IMR-90 (cell line): Measurements from ENCODE around the gene TAF3. TPM values are rescaled to one million over a fixed set of nuclear protein-coding genes. Genes with fewer than 3 reads are reported as not detected.
"Not testable (repeated sequence)": the region's sequence is repeated elsewhere in the genome, so short reads cannot be mapped to it uniquely, and the experiment has no call there.

ENCODE experiments used
- ATAC-seq: fragments of 200-7000 bp; cut with Tn5 transposase; 2 replicates; pipeline ENCODE4 v1.9.1; 2020; ENCODE audit warnings: low read depth, mild to moderate bottlenecking, moderate library complexity
- BruUV-seq: library from RNA; stranded (reverse); fragments of 400-500 nt; replicated peaks from 2 replicates; lab custom pipeline; 2021; lab: Mats Ljungman, UMichigan
- CTCF ChIA-PET: fragments of 300-600 bp; formaldehyde crosslinking; extraction: SDS; loops from one replicate; lab custom pipeline; 2021; ENCODE audit warnings: antibody characterized with exemption; lab: Yijun Ruan, JAX
- POLR2A ChIA-PET: fragments of 300-600 bp; sonication (Branson Sonifier 250); formaldehyde crosslinking; loops from one replicate; lab custom pipeline; 2022; ENCODE audit warnings: antibody characterized with exemption; ENCODE audit not compliant: unreplicated experiment; lab: Charles Lee
- DNase-seq: peaks from one replicate; pipeline ENCODE4 v3.0.0; 2013
- H2AFZ ChIP-seq: replicated peaks from 2 replicates; pipeline ENCODE3; 2013; ENCODE audit warnings: low read length, mild to moderate bottlenecking; ENCODE audit not compliant: poor library complexity
- H2AK5ac ChIP-seq: 2 replicates; pipeline ENCODE4 v1.6.1; 2013; ENCODE audit warnings: low read depth, low read length, inconsistent platforms
- H2AK9ac ChIP-seq: replicated peaks from 2 replicates; pipeline ENCODE3; 2013; ENCODE audit warnings: mild to moderate bottlenecking, low read depth, low read length, moderate library complexity; ENCODE audit not compliant: poor library complexity
- H2BK120ac ChIP-seq: 2 replicates; pipeline ENCODE4 v1.6.1; 2013; ENCODE audit warnings: low read depth, low read length, inconsistent platforms
- H2BK15ac ChIP-seq: 3 replicates; pipeline ENCODE4 v1.6.1; 2013; ENCODE audit warnings: low read depth, low read length, inconsistent platforms
- H2BK20ac ChIP-seq: 2 replicates; pipeline ENCODE4 v1.6.1; 2013; ENCODE audit warnings: low read depth, mild to moderate bottlenecking, inconsistent platforms, low read length, moderate library complexity
- H2BK5ac ChIP-seq: 2 replicates; pipeline ENCODE4 v1.6.1; 2013; ENCODE audit warnings: mild to moderate bottlenecking, low read depth, low read length, inconsistent platforms; ENCODE audit not compliant: poor library complexity, severe bottlenecking
- H3K14ac ChIP-seq: replicated peaks from 2 replicates; pipeline ENCODE4 v1.6.1; 2013; ENCODE audit warnings: low read depth, low read length, inconsistent platforms
- H3K18ac ChIP-seq: 2 replicates; pipeline ENCODE4 v1.6.1; 2013; ENCODE audit warnings: low read depth, low read length, control low read depth
- H3K23ac ChIP-seq: 2 replicates; pipeline ENCODE4 v1.6.1; 2013; ENCODE audit warnings: low read depth, low read length, inconsistent platforms
- H3K27ac ChIP-seq: 2 replicates; pipeline ENCODE4 v1.5.1; 2013; ENCODE audit warnings: mild to moderate bottlenecking, control low read depth, low read length; ENCODE audit not compliant: insufficient read depth
- H3K27me3 ChIP-seq: 2 replicates; pipeline ENCODE4 v1.6.1; 2013; ENCODE audit warnings: low read length; ENCODE audit not compliant: control insufficient read depth, insufficient read depth
- H3K36me3 ChIP-seq: 2 replicates; pipeline ENCODE4 v1.6.1; 2013; ENCODE audit warnings: low read length, mixed read lengths; ENCODE audit not compliant: control insufficient read depth, insufficient read depth
- H3K4ac ChIP-seq: 2 replicates; pipeline ENCODE4 v1.6.1; 2013; ENCODE audit warnings: low read depth, low read length, inconsistent platforms
- H3K4me1 ChIP-seq: 2 replicates; pipeline ENCODE4 v1.6.1; 2013; ENCODE audit warnings: low read length, mixed read lengths; ENCODE audit not compliant: control insufficient read depth, insufficient read depth
- H3K4me2 ChIP-seq: 2 replicates; pipeline ENCODE4 v1.6.1; 2013; ENCODE audit warnings: low read depth, mild to moderate bottlenecking, control low read depth, low read length, moderate library complexity
- H3K4me3 ChIP-seq: 2 replicates; pipeline ENCODE4 v1.5.1; 2013; ENCODE audit warnings: low read depth, mild to moderate bottlenecking, control low read depth, low read length, moderate library complexity; ENCODE audit not compliant: insufficient read depth
- H3K56ac ChIP-seq: 2 replicates; pipeline ENCODE4 v1.6.1; 2013; ENCODE audit warnings: low read length, inconsistent platforms; ENCODE audit not compliant: insufficient read depth; ENCODE audit errors: extremely low read depth
- H3K79me1 ChIP-seq, 2 experiments: 2 replicates each; pipeline ENCODE4 v1.6.1; 2013; ENCODE audit warnings: low read length in 2 of 2, inconsistent platforms in 1 of 2, low read depth in 1 of 2
- H3K9ac ChIP-seq: 2 replicates; pipeline ENCODE4 v1.6.1; 2013; ENCODE audit warnings: low read depth, low read length, control low read depth
- H3K9me1 ChIP-seq: 2 replicates; pipeline ENCODE4 v1.6.1; 2013; ENCODE audit warnings: low read length, inconsistent platforms; ENCODE audit not compliant: insufficient read depth
- H3K9me3 ChIP-seq: 2 replicates; pipeline ENCODE4 v1.6.1; 2013; ENCODE audit warnings: low read length; ENCODE audit not compliant: control insufficient read depth, insufficient read depth
- H4K20me1 ChIP-seq: 2 replicates; pipeline ENCODE4 v1.6.1; 2013; ENCODE audit warnings: low read length, inconsistent platforms; ENCODE audit not compliant: insufficient read depth
- H4K5ac ChIP-seq: 2 replicates; pipeline ENCODE4 v1.6.1; 2013; ENCODE audit warnings: mild to moderate bottlenecking, low read depth, low read length, control low read depth
- H4K8ac ChIP-seq, 2 experiments: 2 replicates each; pipeline ENCODE4 v1.6.1; 2013; ENCODE audit warnings: low read depth in 2 of 2, low read length in 2 of 2, control low read depth in 1 of 2, inconsistent platforms in 1 of 2
- H4K91ac ChIP-seq: 2 replicates; pipeline ENCODE4 v1.6.1; 2013; ENCODE audit warnings: low read depth, low read length, inconsistent platforms; ENCODE audit not compliant: insufficient read depth
- WGBS, 2 experiments: methylation state at CpG; one replicate each; pipeline versions ENCODE4 v1.1.5 to v1.1.7; 2013; ENCODE audit warnings: missing lambda C conversion rate in 2 of 2; ENCODE audit not compliant: insufficient read length in 1 of 2; ENCODE audit errors: extremely low coverage in 2 of 2; 5-methylcytosine and 5-hydroxymethylcytosine counted together
- dilution Hi-C: fragments of 300-500 bp; cut with HindIII; formaldehyde crosslinking; loops from one replicate; pipeline ENCODE4 v1.14.3; 2018; ENCODE audit warnings: low sequenced_read_pairs; ENCODE audit not compliant: unreplicated experiment
- in situ Hi-C: fragments of 300-500 bp; cut with MboI; formaldehyde crosslinking; loops from 3 replicates; pipeline ENCODE4 v1.14.3; 2019; ENCODE audit warnings: low sequenced_read_pairs, inconsistent platforms, mixed read lengths
- intact Hi-C: fragments of 100-400 bp; cut with micrococcal nuclease; formaldehyde crosslinking; loops from 2 replicates; pipeline ENCODE4 v1.10.0; 2022
- polyA plus RNA-seq, 3 experiments: library from polyadenylated mRNA; depleted of rRNA; stranded (reverse); fragments of >200 nt; gene quantifications; 2 replicates each; pipeline ENCODE4 v1.2.3, GENCODE V29; 2012; ENCODE audit warnings: low replicate concordance in 1 of 3
- total RNA-seq: library from RNA; depleted of rRNA; stranded (reverse); fragments of >200 nt; gene quantifications from 2 replicates; pipeline ENCODE4 v1.2.3, GENCODE V29; 2012

The TAF3 gene
- total and polyA plus RNA-seq, 2 of the 4 experiments (the other 2 are of a cell fraction), result 1.4 to 2.3 TPM

- H2AK5ac ChIP-seq, H3K14ac ChIP-seq, H3K23ac ChIP-seq, H3K9ac ChIP-seq, H3K9me1 ChIP-seq, POLR2A ChIA-PET, H3K27me3 ChIP-seq, H3K4me1 ChIP-seq, H2AFZ ChIP-seq, H3K9me3 ChIP-seq, H2BK120ac ChIP-seq, ATAC-seq, H3K4me2 ChIP-seq, H3K27ac ChIP-seq, H3K4ac ChIP-seq, H4K8ac ChIP-seq, H4K5ac ChIP-seq, H3K18ac ChIP-seq, H2BK20ac ChIP-seq, H2AK9ac ChIP-seq, intact Hi-C loops, H4K91ac ChIP-seq, DNase-seq, BruUV-seq, CTCF ChIA-PET, H2BK5ac ChIP-seq, H3K4me3 ChIP-seq, H3K56ac ChIP-seq, H2BK15ac ChIP-seq, dilution Hi-C loops: not testable (repeated sequence)
- H3K79me1 ChIP-seq, result peaks cover 17 to 26% of the 10 kb centered on the region in 2 experiments
- peaks cover 17% of the 10 kb centered on the region; the same call in 1 of the 2 replicates for H4K20me1 ChIP-seq
- in situ Hi-C loops, result loop anchor here (25.0 kb wide), 1 partner anchor 1045 kb away; no protein-coding TSS in a partner anchor
- peaks cover 20% of the 10 kb centered on the region for H3K36me3 ChIP-seq
- 100% methylated on average over 2 of the region's 6 CpGs; no CpG with 5 or more reads in 1 of the 2 experiments for WGBS, 2 experiments
Measured at GRCh38 chr10:7782194-7782593, 36.1 kb upstream of the TAF3 start.
